D721Med (cell line): ENCODE measurements around the gene DUSP22.

Experiments used
- DNase-seq: peaks from one replicate; pipeline ENCODE4 v3.0.0; 2011; ENCODE audit warnings: low spot score; ENCODE audit not compliant: insufficient read length
- FAIRE-seq: peaks from 2 replicates; lab custom pipeline; 2011; peaks lifted over from hg19 to GRCh38; lab: Jason Lieb, UNC
- TF ChIP-seq, protein P1 (sequence below): IDR thresholded peaks from 2 replicates; pipeline ENCODE4 v1.5.1; 2012; ENCODE audit warnings: mild to moderate bottlenecking, control low read depth; ENCODE audit not compliant: insufficient read depth; ENCODE audit errors: missing control alignments

Gene DUSP22

DNA sequence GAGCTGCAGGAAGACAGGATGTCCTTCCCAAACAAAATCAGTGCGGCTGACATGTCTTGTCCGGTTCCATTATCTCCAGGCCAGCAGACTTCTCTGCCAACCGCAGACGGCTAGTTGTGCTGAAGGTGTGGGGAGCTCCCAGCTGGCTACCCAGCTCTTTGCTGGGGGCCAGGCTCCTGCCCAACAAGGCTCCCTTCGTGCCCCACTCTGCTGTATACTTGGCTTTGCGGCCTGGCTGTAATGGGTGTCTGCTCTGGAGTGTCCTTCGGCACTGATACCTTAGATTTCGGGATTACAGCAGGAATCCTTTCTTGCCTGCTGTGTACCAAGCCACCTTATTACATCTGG, 50.5 kb downstream of the DUSP22 start:
- TF ChIP-seq, protein P1, sequence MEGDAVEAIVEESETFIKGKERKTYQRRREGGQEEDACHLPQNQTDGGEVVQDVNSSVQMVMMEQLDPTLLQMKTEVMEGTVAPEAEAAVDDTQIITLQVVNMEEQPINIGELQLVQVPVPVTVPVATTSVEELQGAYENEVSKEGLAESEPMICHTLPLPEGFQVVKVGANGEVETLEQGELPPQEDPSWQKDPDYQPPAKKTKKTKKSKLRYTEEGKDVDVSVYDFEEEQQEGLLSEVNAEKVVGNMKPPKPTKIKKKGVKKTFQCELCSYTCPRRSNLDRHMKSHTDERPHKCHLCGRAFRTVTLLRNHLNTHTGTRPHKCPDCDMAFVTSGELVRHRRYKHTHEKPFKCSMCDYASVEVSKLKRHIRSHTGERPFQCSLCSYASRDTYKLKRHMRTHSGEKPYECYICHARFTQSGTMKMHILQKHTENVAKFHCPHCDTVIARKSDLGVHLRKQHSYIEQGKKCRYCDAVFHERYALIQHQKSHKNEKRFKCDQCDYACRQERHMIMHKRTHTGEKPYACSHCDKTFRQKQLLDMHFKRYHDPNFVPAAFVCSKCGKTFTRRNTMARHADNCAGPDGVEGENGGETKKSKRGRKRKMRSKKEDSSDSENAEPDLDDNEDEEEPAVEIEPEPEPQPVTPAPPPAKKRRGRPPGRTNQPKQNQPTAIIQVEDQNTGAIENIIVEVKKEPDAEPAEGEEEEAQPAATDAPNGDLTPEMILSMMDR = no peak
- DNase-seq = no peak
- no peak for FAIRE-seq

DNA sequence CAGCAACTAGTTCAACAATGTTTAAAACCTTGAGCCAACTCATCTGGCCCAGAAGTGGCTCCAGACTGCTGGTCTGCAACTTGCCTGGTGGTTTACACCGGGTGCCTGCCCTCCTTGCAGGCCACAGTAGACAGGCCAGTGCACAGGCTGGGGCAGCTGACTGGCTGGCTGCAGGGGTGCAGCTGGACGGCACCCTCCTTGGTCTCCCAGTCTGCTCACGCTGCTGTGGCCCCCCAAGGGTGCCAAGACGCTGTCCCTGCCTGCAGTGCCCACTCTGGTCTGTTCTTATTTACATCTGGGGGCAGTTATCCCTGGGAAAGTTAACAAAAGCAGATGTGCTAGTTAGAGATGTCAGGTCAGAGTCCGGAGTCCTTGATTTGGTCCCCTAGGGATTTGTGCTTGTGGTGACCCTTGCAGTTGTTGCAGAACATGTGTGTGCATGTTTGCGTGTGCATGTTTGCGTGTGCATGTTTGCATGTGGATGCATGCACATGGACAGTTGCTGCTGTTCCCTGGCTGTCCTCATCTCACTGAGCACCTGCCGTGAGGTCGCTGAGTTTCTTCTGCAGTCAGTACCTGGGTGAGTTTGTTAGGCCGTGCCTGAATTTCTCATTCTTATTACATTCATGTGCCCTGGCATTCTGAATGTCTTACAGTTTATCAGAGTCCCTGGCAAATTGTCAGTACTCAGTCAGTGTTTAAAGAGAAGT, 51.1 kb downstream of the DUSP22 start:
- TF ChIP-seq, protein P1 = no peak
- DNase-seq = no peak
- FAIRE-seq = no peak

DNA sequence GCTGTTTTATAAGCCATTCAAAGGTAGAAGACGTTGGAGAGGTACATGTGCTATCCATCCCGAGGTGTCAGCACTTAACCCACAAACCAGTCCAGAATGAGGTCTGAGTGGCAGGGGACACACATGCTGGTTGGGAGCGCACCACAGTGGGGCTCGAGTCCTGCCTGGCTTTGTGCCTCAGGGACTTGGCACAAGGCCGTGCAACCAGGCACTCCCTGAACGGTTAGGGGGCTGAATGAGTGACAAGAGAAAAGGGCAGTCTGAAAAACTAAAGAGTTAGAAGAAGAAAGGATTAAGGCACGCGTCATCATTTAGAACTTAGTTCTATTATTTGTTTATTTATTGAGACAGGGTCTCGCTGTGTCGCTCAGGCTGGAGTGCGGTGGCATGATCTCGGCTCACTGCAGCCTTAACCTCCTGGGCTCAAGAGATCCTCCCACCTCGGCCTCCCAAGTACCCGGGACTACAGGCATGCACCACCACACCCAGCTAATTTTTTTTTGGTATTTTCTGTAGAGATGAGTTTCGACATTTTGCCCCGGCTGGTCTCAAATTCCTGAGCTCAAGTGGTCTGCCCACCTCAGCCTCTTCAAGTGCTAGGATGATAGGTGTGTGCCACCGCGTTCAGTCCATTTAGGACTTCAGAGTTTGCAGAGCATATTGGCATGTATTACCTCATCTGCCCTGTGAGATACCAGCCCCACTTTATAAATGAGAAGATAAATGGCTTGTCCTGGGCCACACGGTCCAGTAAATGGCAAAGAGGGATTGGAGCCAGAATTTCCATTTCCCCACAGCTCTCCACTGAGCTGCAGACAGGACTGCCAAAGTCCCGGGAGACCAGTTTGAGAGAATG, 51.9 kb downstream of the DUSP22 start:
- DNase-seq (no peak), FAIRE-seq (no peak)
- TF ChIP-seq, protein P1 = no peak

DNA sequence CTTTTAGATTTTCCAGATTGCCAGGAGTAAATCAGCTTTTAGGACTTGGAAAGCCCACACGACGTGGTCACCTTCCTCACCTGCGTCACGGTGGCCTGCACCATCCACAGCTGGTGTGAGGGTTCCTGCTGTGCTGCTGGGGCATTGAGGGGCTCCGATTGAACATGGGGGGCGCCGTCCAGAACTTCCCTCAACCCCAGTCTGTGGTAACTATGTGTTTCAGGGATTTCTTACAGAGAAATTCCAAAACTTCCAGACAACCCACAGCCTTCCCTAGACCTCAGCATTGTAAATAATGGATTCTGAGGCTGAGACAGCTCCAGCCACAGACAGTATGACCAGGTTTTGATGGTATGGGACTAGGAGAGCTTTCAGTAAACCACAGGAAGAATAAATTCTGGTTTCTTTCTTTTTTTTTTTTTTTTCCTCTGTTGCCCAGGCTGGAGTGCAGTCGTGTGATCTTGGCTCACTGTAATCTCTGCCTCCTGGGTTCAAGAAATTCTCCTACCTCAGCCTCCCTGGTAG, 52.6 kb downstream of the DUSP22 start:
- no peak for DNase-seq
- no peak for FAIRE-seq
- TF ChIP-seq, protein P1 = no peak

DNA sequence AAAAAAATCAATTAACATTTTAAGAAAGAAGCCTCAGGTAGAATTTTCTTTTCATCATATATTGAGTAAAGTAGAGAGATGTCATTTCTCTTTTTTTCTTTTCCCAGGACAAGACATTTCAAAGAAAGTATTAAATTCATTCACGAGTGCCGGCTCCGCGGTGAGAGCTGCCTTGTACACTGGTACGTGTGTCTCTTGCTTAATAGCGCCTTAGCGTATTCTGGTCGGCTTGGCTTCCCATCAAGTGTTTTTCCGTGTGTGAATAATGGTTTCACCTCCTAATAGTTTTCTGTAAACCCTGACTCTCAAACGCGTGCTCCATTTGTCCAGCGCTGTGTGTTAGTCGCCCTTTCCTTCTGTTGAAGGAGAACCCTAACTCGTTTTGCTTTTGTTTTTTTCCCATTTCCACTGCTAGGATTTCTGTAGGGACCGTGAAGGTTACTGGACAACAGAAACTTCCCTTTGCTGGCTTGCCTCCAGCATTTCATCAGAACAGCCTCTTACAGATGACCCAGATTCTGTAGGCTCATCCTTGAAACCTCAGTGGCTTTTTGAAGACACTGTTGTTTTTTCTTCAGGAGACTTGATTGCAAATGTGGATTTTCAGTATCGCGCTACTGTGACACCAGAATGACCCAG, 53.6 kb downstream of the DUSP22 start:
- DNase-seq (no peak), FAIRE-seq (no peak)
- TF ChIP-seq, protein P1 = no peak

DNA sequence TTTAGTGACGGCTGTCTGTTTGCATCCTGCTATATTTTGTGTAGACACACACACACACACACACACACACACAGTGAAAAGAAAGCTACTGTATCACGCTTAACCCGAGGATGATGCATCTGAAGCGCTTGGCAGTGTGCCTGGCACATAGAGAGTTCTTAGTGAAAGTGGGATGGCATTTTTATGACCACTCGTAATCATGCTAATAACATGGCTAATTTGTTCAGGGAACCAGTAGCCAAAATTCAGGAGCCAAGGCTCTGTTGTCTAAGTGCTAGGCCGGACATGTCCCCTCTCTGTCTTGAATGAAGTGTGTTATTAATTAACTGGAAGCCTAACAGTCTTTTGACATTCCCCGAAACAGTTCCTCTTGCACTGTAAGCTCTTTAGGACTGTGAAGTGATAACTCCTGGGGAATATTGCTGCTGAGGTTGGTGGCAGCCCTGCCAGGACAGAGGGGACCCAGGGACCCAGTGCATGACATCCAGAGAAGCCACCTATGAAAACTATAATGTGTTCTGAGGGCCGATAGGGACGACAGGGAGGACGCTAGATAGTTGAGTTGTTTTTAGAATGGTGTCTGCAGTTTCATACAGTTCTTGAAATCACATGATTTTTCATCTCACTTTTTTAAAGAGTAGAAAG, 54.2 kb downstream of the DUSP22 start:
- no peak for DNase-seq
- no peak for FAIRE-seq
- TF ChIP-seq, protein P1 = no peak
